ENCODE data around the gene TEX38. TPM values are rescaled to one million over a fixed set of nuclear protein-coding genes. Genes with fewer than 3 reads are reported as not detected.

Gene TEX38
- total RNA-seq, 4 donors from 2014 or later = not detected

Other genes starting within 250 kb of the TEX38 start
- gene DMBX1, start 182.0 kb upstream of the TEX38 start, total RNA-seq = under 1 TPM in 3 of 4 donors, not detected in 1; 0.12 to 0.51 (median 0.42) TPM
- not detected for gene KNCN, start 120.2 kb upstream of the TEX38 start, total RNA-seq
- gene MKNK1, start 67.6 kb upstream of the TEX38 start, total RNA-seq = 10 to 100 TPM in 3 of 4 donors, 1 to 10 TPM in 1; 9.6 to 23.0 (median 13.7) TPM
- 10 to 100 TPM; 13.0 to 17.8 (median 13.6) TPM for gene MOB3C, start 55.0 kb upstream of the TEX38 start, total RNA-seq
- gene ATPAF1, start 3.5 kb upstream of the TEX38 start, total RNA-seq = 10 to 100 TPM; 20.4 to 33.7 (median 29.9) TPM
- gene EFCAB14, start 47.3 kb downstream of the TEX38 start, total RNA-seq = 100 to 1,000 TPM in 2 of 4 donors, 10 to 100 TPM in 2; 71.5 to 138 (median 106) TPM
- gene CYP4B1, start 127.2 kb downstream of the TEX38 start, total RNA-seq = 100 to 1,000 TPM in 1 of 4 donors, 10 to 100 TPM in 3; 35.7 to 215 (median 75.1) TPM

Data from lower leg skin (tissue), 4 donors.